ENCODE data around the gene DNAH3.

DNAH3 gene

GRCh38 chr16:20899477-20900298 is 251.0 kb downstream of the DNAH3 start:
- Histone ChIP-seq H3K27ac (peak overlapping the region; percentile 86 to 100), H3K4me3 (peak overlapping the region; percentile 95)
- peak; percentile 83 for DNase-seq (ENCODE audit: low spot score)
- no peak for TF ChIP-seq CTCF (IDR thresholded peaks at IDR 0.05)

DNA sequence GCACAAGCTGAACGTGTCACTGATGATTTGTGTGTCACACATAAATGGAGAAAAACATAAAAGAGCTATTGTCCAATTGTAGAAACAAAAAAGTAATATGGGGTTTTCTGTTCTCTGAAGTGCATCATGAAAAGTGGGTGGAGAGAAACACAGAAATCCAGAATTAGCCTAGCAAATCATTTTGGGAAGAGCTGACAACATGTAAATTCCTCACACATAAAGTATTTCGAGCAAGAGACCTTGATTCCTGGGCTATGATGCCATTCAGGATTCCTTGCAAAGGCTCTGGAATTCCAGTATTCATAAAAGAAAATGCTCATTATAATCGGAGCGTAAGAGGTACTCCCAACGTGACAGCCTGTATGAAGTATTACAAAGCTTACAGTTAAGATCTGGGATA is 251.6 kb downstream of the DNAH3 start:
- H3K27ac ChIP-seq, result peak overlapping the region; percentile 86 to 100
- no peak for TF ChIP-seq CTCF (IDR thresholded peaks at IDR 0.05)
- DNase-seq (ENCODE audit: low spot score), result no peak
- peak overlapping the region; percentile 95 for H3K4me3 ChIP-seq

DNA sequence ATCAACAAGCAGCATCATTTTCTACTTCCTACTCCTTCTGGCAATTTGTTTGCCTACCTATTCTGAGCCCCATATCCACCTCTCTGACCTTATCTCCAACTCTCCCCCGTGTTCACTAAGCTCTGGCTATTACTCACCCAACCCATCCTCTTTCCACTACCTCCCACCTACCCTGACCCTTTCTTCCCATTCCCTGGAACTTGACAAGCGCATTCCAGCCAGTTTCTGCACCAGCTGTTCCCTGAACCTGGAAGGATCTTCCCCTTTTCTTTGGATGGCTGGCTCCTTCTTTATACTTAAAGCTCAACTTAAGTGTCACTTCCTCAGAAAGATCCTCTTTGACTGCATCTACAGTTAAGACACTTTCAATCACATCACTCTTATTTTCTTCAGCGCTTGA is 252.7 kb downstream of the DNAH3 start:
- no peak for TF ChIP-seq CTCF (IDR thresholded peaks at IDR 0.05)
- Histone ChIP-seq H3K4me3 (peak overlapping the region; percentile 95), H3K27ac (peak overlapping the region; percentile 38 to 100)
- no peak for DNase-seq (ENCODE audit: low spot score)

GRCh38 chr16:20897253-20897897 is 253.3 kb downstream of the DNAH3 start:
- Histone ChIP-seq H3K27ac (peak overlapping the region; percentile 38 to 100), H3K4me3 (peak overlapping the region; percentile 95)
- no peak for TF ChIP-seq CTCF (IDR thresholded peaks at IDR 0.05)
- no peak for DNase-seq (ENCODE audit: low spot score)

DNA sequence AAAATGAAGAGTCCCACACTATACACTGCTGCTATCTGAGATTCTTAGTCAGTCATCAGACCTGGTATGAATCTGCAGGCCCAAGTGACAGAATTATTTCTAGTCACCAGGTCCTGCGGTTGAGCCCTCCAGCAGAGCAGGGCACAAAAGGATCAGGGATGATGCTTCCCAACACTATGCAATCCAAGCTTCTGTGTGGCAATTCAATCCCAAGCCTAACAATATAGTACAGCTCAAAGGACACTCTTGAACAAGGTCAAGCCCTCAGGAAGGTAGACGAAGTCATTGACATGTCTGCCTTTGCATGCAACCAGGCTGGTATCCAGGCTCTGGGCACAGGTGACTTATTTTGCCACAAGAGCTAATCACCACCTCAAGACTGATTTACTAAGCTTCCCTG is 256.3 kb downstream of the DNAH3 start:
- no peak overlapping the region for H3K27ac ChIP-seq
- TF ChIP-seq CTCF (IDR thresholded peaks at IDR 0.05), result no peak
- no peak for DNase-seq (ENCODE audit: low spot score)

GRCh38 chr16:20889625-20890275 is 260.9 kb downstream of the DNAH3 start:
- no peak for DNase-seq (ENCODE audit: low spot score)
- H3K27ac ChIP-seq, result peak overlapping the region in 1 of 2 donors; percentile 44
- no peak for TF ChIP-seq CTCF (IDR thresholded peaks at IDR 0.05)
- H3K4me3 ChIP-seq, result no peak overlapping the region

More for the DNA sequence above, 256.3 kb downstream of the DNAH3 start:
- no peak overlapping the region for H3K4me3 ChIP-seq

All from coronary artery (tissue), 2 donors.